NCI-H187 (cell line): Measurements from ENCODE around the gene CHID1.
A peak's percentile ranks its signal among the peaks of the same experiment; 100 is the strongest.

Experiments used
- DNase-seq, 2 experiments: peaks; one replicate each; lab custom pipeline; 2025; lab: John Stamatoyannopoulos, UW

Gene CHID1

GRCh38 chr11:849104-849824 lies 61.3 kb downstream of the CHID1 start:
- DNase-seq, result peak; percentile 40 to 54

GRCh38 chr11:848380-848931 lies 62.2 kb downstream of the CHID1 start:
- no peak for DNase-seq

- no peak for DNase-seq
Observed at GRCh38 chr11:847876-848275, 62.7 kb downstream of the CHID1 start.

GRCh38 chr11:846496-847098 lies 64.0 kb downstream of the CHID1 start:
- DNase-seq, result no peak

GRCh38 chr11:845872-846495 lies 64.6 kb downstream of the CHID1 start:
- DNase-seq, result no peak

- DNase-seq, result no peak
Observed at GRCh38 chr11:844693-845644, 65.6 kb downstream of the CHID1 start.

GRCh38 chr11:843818-844692 lies 66.6 kb downstream of the CHID1 start:
- DNase-seq, result no peak

- DNase-seq, result no peak
Observed at GRCh38 chr11:843086-843734, 67.4 kb downstream of the CHID1 start.

GRCh38 chr11:842370-843002 lies 68.1 kb downstream of the CHID1 start, which contains the start of the genes POLR2L and TSPAN4:
Gene POLR2L (minus strand): TSS chr11:842529. CDS start chr11:842508, 21 bp downstream.
Gene TSPAN4 (plus strand): TSS chr11:842852. CDS start chr11:850305, 7,453 bp downstream.
- peak; percentile 84 to 88 for DNase-seq

GRCh38 chr11:841981-842369 lies 68.6 kb downstream of the CHID1 start:
- no peak for DNase-seq

GRCh38 chr11:839875-840617 lies 70.6 kb downstream of the CHID1 start:
- DNase-seq, result no peak

- no peak for DNase-seq
Observed at GRCh38 chr11:839280-839623, 71.4 kb downstream of the CHID1 start.

- no peak for DNase-seq
Observed at GRCh38 chr11:838441-839279, 72.0 kb downstream of the CHID1 start.

GRCh38 chr11:837990-838307 lies 72.7 kb downstream of the CHID1 start:
- DNase-seq, result no peak

GRCh38 chr11:837189-837989 lies 73.2 kb downstream of the CHID1 start:
- no peak for DNase-seq

- DNase-seq, result no peak
Observed at GRCh38 chr11:836700-837099, 73.9 kb downstream of the CHID1 start.

- no peak for DNase-seq
Observed at GRCh38 chr11:836274-836673, 74.3 kb downstream of the CHID1 start.
